Activated CD4-positive, CD25-positive, alpha-beta regulatory T cell treated with anti-CD3 and anti-CD28 coated beads, Interleukin-2, amount 50 U/mL, for 72 hours (primary cell): ENCODE results near the gene BABAM1.
A peak's percentile ranks its signal among the peaks of the same experiment; 100 is the strongest.

ENCODE experiments used
- DNase-seq: peaks from one replicate; pipeline ENCODE4 v3.0.0; 2021

Gene BABAM1

GRCh38 chr19:17266975-17267788 lies at the start of gene BABAM1:
Gene BABAM1, plus strand, starts transcription at chr19:17267443. Its CDS starts 1,364 bp downstream, at chr19:17268807.
- DNase-seq = peak; percentile 88

GRCh38 chr19:17219286-17219685 lies 48.0 kb upstream of the BABAM1 start:
- DNase-seq = no peak

- no peak for DNase-seq
Measured at GRCh38 chr19:17220207-17220758, 47.0 kb upstream of the BABAM1 start.

- no peak for DNase-seq
Measured at GRCh38 chr19:17225053-17225452, 42.2 kb upstream of the BABAM1 start.

GRCh38 chr19:17226002-17226933 lies 41.0 kb upstream of the BABAM1 start, which contains the start of gene OCEL1:
Gene OCEL1, plus strand, starts transcription at chr19:17226226. Its CDS starts 22 bp downstream, at chr19:17226248.
- DNase-seq = peak; percentile 95

- DNase-seq = no peak
Measured at GRCh38 chr19:17227798-17228367, 39.4 kb upstream of the BABAM1 start.

GRCh38 chr19:17229890-17230289 lies 37.4 kb upstream of the BABAM1 start:
- no peak for DNase-seq

GRCh38 chr19:17232258-17232657 lies 35.0 kb upstream of the BABAM1 start:
- no peak for DNase-seq

- peak; percentile 70 for DNase-seq
Measured at GRCh38 chr19:17234911-17235299, 32.3 kb upstream of the BABAM1 start.

GRCh38 chr19:17235300-17235970 lies 31.8 kb upstream of the BABAM1 start:
- peak; percentile 73 for DNase-seq

- no peak for DNase-seq
Measured at GRCh38 chr19:17235971-17236777, 31.1 kb upstream of the BABAM1 start.

GRCh38 chr19:17236811-17237543 lies 30.3 kb upstream of the BABAM1 start:
- no peak for DNase-seq

GRCh38 chr19:17237747-17238706 lies 29.2 kb upstream of the BABAM1 start:
- DNase-seq = no peak

- no peak for DNase-seq
Measured at GRCh38 chr19:17240062-17240752, 27.0 kb upstream of the BABAM1 start.

GRCh38 chr19:17240826-17241399 lies 26.3 kb upstream of the BABAM1 start:
- no peak for DNase-seq

GRCh38 chr19:17242431-17243208 lies 24.6 kb upstream of the BABAM1 start:
- no peak for DNase-seq

- DNase-seq = no peak
Measured at GRCh38 chr19:17243211-17243829, 23.9 kb upstream of the BABAM1 start.
